ENCODE measurements around the gene LAS1L.
"Not testable (repeated sequence)": the region's sequence is repeated elsewhere in the genome, so short reads cannot be mapped to it uniquely, and the experiment has no call there.

The LAS1L gene

GRCh38 chrX:65534450-65535292 lies at the start of gene LAS1L:
Gene LAS1L (minus strand): TSS chrX:65534787. CDS start chrX:65534715, 72 bp downstream.
- DNase-seq (ENCODE audit: low read depth): peak; percentile 76

- DNase-seq (ENCODE audit: low read depth): no peak
Observed at GRCh38 chrX:65582450-65583082, 48.0 kb upstream of the LAS1L start.

GRCh38 chrX:65581661-65582339 lies 47.2 kb upstream of the LAS1L start:
- DNase-seq (ENCODE audit: low read depth): no peak

- no peak for DNase-seq (ENCODE audit: low read depth)
Observed at GRCh38 chrX:65578346-65578745, 43.8 kb upstream of the LAS1L start.

- DNase-seq (ENCODE audit: low read depth): no peak
Observed at GRCh38 chrX:65576160-65576559, 41.6 kb upstream of the LAS1L start.

GRCh38 chrX:65575022-65575421 lies 40.4 kb upstream of the LAS1L start:
- no peak for DNase-seq (ENCODE audit: low read depth)

- no peak for DNase-seq (ENCODE audit: low read depth)
Observed at GRCh38 chrX:65574356-65574755, 39.8 kb upstream of the LAS1L start.

- no peak for DNase-seq (ENCODE audit: low read depth)
Observed at GRCh38 chrX:65572971-65573370, 38.4 kb upstream of the LAS1L start.

- DNase-seq (ENCODE audit: low read depth): not testable (repeated sequence)
Observed at GRCh38 chrX:65562850-65563249, 28.3 kb upstream of the LAS1L start.

GRCh38 chrX:65551489-65552339 lies 17.1 kb upstream of the LAS1L start:
- no peak for DNase-seq (ENCODE audit: low read depth)

- DNase-seq (ENCODE audit: low read depth): no peak
Observed at GRCh38 chrX:65551086-65551485, 16.5 kb upstream of the LAS1L start.

GRCh38 chrX:65545456-65545855 lies 10.9 kb upstream of the LAS1L start:
- DNase-seq (ENCODE audit: low read depth): no peak

GRCh38 chrX:65537229-65537628 lies 2.6 kb upstream of the LAS1L start:
- no peak for DNase-seq (ENCODE audit: low read depth)

- DNase-seq (ENCODE audit: low read depth): no peak
Observed at GRCh38 chrX:65536291-65536690, 1.7 kb upstream of the LAS1L start.

- no peak for DNase-seq (ENCODE audit: low read depth)
Observed at GRCh38 chrX:65532016-65532415, 2.6 kb downstream of the LAS1L start.

GRCh38 chrX:65528705-65529340 lies 5.8 kb downstream of the LAS1L start:
- DNase-seq (ENCODE audit: low read depth): peak; percentile 29

- no peak for DNase-seq (ENCODE audit: low read depth)
Observed at GRCh38 chrX:65528293-65528692, 6.3 kb downstream of the LAS1L start.

GRCh38 chrX:65524139-65524538 lies 10.4 kb downstream of the LAS1L start:
- DNase-seq (ENCODE audit: low read depth): no peak

GRCh38 chrX:65522739-65523372 lies 11.7 kb downstream of the LAS1L start:
- no peak for DNase-seq (ENCODE audit: low read depth)

GRCh38 chrX:65519530-65519929 lies 15.1 kb downstream of the LAS1L start:
- not testable (repeated sequence) for DNase-seq (ENCODE audit: low read depth)

- not testable (repeated sequence) for DNase-seq (ENCODE audit: low read depth)
Observed at GRCh38 chrX:65518980-65519379, 15.6 kb downstream of the LAS1L start.
